GDM1 (cell line): Measurements from ENCODE around the gene PARVB.

Source experiments
- DNase-seq: peaks from one replicate; lab custom pipeline; 2025; lab: John Stamatoyannopoulos, UW

PARVB gene

GRCh38 chr22:44028091-44028490 is 4.0 kb downstream of the PARVB start:
- DNase-seq: no peak

DNA sequence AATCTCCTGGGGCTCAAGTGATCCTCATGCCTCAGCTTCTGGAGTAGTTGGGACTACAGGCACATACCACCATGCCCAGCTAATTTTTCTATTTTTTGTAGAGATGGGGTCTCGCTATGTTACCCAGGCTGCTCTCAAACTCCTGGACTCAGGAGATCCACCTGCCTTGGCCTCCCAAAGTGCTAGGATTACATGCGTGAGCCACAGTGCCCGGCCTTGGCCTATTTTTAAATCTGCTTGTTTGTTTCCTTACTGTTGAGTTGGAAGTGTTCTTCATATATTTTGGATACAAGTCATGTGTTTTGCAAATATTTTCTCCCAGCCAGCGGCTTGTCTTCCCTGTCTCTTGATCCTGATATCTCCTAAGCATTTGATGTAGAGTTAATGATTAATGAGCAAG is 5.0 kb downstream of the PARVB start:
- DNase-seq: no peak

- DNase-seq: no peak
Measured at GRCh38 chr22:44030051-44030701, 6.1 kb downstream of the PARVB start.

- DNase-seq: no peak
Measured at GRCh38 chr22:44030702-44031082, 6.6 kb downstream of the PARVB start.

DNA sequence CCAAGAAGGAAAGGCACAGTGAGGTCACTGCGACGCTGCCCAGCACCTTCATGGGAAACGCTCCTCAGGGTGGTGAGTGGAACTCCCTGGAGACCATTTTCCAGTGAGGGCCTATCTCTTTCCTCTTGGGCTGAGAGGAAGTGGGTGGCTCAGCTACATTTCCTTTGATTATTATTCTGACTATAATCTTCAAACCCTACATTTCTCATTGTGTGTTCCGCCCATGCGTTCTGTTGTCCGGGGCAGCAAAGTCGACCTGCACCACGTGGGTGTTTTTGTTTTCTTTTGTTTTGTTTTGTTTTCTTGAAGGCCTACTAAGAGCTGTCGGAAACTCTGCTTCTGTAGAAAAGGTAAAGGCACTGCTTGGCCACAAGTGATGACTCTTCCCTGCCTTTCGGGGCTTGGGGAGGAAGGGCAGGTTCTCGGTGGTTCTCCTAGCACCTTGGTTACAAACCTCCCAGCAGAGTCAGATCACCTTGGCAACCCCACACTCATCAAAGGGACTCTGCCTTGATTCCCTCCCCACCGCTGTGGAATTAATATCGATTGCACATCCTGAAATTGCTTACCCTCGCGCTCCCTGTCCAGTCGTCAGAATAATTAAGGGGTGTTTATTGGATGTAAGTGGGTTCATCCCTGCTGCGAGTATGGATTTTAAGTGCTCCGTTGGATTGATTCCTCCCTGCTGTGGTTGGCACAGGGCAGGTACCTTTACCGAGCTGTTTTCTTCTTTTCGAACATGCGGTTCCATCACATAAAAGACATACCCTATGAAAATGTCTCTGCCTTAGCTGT is 7.3 kb downstream of the PARVB start:
- no peak for DNase-seq

DNA sequence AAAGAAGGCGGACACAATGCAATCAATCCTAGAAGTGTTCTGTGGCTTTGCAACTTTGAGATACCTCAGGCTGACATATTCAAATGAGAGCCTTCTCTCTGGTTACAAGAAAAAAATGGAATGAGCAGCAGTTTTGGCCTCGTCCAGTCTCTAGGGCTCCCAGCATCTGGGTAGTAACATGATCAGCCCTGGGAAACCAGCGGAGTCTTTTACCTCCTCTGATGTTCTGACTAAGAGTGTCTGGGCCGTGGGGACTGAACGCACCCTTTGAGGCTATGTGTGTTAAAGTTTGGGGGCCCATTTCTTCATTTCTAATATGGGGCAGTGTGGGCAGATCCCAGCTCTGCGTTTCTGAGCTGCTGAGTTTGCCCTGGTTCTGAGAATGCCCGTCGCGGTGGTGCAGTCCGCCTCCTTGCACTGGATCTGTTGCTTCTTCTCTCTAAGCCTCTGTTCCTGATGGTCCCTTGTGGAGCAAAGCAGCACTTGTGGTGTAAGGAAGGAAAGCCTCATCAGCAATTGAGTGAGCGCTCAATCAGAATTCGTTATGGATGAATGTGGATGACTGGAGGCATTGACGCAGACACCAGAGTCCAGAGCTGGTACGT is 8.1 kb downstream of the PARVB start:
- no peak for DNase-seq

GRCh38 chr22:44033287-44033686 is 9.2 kb downstream of the PARVB start:
- no peak for DNase-seq

- DNase-seq: no peak
Measured at GRCh38 chr22:44033694-44034093, 9.6 kb downstream of the PARVB start.

- no peak for DNase-seq
Measured at GRCh38 chr22:44037519-44038375, 13.6 kb downstream of the PARVB start.

- DNase-seq: no peak
Measured at GRCh38 chr22:44039566-44040171, 15.6 kb downstream of the PARVB start.

- DNase-seq: no peak
Measured at GRCh38 chr22:44042249-44043218, 18.4 kb downstream of the PARVB start.

DNA sequence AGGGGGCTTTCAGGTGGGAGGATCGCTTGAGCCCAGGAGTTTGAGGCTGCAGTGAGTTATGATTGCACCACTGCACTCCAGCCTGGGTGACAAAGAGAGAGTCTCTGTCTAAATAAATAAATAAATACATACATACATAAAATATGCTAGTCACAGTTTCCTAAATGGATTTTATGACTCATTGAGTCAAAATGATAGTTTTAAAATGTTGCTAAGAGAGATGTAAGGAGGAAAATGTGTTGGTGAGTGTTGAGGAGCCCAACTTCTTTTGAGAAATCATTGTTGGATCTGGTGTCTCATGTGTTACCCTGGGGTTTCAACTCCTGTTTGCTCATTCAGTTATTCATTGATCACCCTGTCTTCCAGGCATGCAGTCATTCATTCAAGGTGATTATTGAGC is 21.0 kb downstream of the PARVB start:
- DNase-seq: no peak

DNA sequence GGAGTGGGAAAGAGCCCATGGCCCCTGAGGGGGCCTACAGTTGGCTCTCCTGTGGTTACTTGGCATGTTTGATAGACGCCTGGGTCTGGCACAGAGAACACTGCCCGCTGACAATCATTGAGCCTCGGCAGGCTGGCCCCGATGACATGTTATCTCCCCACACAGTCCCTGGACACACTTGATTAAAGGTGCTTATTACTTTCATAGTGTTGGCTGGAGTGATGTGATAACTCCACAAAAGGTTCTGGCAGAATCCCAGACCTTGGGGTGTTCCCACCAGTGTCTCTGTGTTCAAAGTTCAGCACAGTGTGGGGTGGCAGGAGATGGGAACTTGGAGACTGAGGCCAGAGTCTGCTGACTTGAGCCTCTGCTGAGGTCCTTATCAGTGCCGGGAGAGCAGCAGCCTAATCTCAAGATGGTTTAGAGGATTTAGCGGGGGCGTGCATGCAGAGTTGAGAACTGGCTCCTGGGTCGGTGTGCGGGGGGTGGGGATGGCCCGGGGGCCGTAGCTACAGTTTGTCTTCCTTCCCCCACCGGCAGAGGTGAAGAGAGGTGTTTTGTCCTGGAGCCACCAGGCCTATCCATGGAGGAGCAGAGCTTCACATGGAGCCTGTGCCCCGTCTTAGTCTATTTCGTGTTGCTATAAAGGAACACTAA is 22.5 kb downstream of the PARVB start:
- no peak for DNase-seq

DNA sequence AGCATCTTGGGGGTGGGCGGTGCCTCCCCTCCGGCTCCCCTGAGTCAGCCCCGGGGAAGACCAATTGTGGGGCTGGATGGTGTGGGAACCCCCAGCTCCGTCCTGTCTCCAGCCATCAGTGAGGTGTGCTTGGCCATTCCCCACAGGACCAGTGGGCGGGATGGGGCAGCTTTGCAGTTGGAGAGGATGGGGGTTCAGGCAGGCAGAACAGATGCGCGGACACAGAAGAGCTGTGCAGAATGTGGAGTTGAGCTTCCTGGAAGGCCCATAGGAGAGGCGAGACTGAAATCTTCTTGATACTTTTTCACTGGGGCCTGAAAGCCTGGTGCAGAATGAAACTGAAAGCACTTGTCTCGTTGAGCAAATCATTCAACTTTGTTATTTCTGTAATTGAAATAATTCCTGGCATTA is 23.8 kb downstream of the PARVB start:
- DNase-seq: no peak

DNA sequence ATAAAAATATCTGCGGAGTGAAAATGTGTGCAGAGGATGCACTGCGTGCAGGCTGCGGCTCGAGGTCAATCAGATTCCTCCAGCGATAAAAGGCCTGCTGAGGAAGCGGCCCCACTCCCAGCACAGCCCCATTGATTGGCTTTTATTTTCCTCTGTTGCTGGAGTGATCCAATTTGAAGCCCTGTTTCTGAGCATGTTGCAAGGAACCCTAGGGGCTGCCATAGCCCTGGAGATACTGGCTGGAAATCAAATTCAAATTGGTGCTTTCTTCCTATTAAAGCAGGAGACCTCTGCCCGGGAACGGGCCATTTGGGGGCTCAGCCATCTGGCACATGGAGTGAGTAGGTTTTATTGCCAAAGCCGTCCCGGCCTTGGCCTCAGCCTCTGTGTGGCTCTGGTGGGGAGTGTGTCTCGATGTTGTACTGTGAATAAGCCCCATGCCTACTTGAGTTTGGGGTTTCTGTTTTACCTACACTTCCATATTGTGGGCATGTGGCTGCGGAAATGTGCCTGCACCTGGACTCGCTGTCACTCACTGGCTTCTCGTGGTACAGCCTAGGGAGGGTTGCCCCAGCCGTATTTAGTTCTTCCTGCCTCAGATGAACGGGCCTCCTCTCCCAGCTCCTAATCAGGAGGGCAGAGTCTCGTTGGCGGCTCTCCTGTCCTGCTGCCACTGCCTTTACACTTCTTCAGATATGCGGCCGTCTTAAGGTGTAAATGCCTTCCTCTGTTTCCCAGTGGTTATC is 25.6 kb downstream of the PARVB start:
- no peak for DNase-seq

DNA sequence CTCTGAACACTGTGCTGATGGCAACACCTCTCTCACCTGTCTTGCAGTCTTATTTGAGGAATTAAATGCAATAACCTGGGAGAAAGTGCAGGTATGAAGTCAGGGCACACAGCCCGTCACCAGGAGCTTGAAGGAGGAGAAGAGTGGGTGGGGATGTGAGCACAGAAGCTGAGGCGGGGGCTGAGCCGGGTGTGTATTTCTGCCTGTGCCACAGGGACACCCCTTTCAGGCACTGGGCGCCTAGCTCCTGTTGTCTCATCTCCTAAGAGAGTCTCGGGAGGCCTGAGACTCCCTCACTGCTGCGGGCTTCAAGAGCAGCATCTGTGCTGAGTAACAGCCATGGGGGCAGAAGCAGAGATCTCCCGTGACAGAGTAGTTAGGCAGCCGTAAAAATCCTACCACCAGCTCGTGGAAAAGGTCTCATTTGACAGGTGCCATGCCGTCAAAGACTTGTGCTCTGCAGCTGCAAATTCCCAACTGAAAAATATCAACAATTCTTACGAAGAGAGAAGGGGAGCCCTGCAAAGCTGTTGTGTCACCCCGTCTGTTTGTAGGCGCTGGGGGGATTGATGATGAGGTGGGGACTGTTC is 26.8 kb downstream of the PARVB start:
- DNase-seq: no peak

- no peak for DNase-seq
Measured at GRCh38 chr22:44051358-44051757, 27.3 kb downstream of the PARVB start.

DNA sequence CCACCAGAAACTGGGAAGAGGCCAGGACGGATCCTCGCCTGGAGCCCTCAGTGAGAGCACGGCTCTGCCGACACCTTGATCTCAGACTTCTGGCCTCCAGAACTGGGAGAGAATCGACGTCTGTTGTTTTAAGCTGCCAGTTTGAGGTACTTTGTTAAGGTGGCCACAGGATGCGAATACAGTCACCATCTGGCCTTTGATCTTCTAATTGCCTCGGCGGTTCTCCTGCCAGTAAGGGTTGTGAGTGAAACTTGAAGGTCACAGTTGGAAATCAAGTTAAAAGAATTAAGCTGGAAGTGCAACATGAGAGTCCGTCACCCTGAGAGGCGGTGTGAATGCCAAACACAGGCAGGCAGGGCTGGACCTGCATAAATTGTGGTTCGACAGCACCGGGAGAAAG is 27.9 kb downstream of the PARVB start:
- DNase-seq: no peak

GRCh38 chr22:44055805-44056204 is 31.7 kb downstream of the PARVB start:
- no peak for DNase-seq
